PC-9 (cell line): ENCODE measurements around the gene CPE.

Experiments used
- EZH2 ChIP-seq: fragments of 200-600 bp; sonication (generic); IDR thresholded peaks from 2 replicates; pipeline ENCODE4 v1.8.0; 2017; ENCODE audit warnings: antibody characterized with exemption, low read depth
- TF ChIP-seq, protein P1 (sequence below): fragments of 200-600 bp; sonication (generic); conservative IDR thresholded peaks from 2 replicates; pipeline ENCODE4 v1.6.1; 2017; ENCODE audit warnings: mixed run types, antibody characterized with exemption, mild to moderate bottlenecking, moderate library complexity

DNA sequence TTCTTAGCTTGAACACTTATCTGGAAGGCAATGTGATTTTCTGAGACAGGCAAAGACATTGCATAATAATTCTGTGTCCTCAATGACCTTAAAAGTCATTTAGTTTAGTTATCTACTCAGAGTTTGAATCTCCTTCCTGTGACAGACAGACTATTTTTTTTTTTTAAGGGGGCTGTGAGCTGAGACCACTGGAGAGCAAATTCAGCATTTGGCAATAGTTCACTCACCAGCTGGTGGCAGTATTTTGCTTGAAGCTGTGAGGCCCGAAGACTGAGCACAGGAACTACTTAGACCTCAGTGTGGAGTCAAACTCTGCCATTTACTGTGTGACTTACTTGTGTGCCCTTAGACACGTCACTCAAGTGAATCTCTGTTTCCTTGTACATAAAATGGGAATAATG, 22.9 kb upstream of the CPE start:
- TF ChIP-seq, protein P1, sequence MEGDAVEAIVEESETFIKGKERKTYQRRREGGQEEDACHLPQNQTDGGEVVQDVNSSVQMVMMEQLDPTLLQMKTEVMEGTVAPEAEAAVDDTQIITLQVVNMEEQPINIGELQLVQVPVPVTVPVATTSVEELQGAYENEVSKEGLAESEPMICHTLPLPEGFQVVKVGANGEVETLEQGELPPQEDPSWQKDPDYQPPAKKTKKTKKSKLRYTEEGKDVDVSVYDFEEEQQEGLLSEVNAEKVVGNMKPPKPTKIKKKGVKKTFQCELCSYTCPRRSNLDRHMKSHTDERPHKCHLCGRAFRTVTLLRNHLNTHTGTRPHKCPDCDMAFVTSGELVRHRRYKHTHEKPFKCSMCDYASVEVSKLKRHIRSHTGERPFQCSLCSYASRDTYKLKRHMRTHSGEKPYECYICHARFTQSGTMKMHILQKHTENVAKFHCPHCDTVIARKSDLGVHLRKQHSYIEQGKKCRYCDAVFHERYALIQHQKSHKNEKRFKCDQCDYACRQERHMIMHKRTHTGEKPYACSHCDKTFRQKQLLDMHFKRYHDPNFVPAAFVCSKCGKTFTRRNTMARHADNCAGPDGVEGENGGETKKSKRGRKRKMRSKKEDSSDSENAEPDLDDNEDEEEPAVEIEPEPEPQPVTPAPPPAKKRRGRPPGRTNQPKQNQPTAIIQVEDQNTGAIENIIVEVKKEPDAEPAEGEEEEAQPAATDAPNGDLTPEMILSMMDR, result peak; percentile 43; the same call in 1 of the 2 replicates
- TF ChIP-seq EZH2, result no peak
